ENCODE results near the gene NDUFS6. TPM values are rescaled to one million over a fixed set of nuclear protein-coding genes. Genes with fewer than 3 reads are reported as not detected.

The NDUFS6 gene
- polyA plus RNA-seq, 1 donor from 2014 or later = 72.0 TPM

- H3K9me2 ChIP-seq (ENCODE audit: insufficient read depth, low read length) = no peaks in the 10 kb centered on the region
- H3F3A ChIP-seq (ENCODE audit: insufficient read depth, low read length, poor library complexity, severe bottlenecking) = no peaks in the 10 kb centered on the region
- H3K9ac ChIP-seq (ENCODE audit: low read length) = no peak overlapping the region
- H3K27ac ChIP-seq (ENCODE audit: low read length) = no peak overlapping the region
- no peaks in the 10 kb centered on the region for H4K20me1 ChIP-seq (ENCODE audit: insufficient read depth)
- no peak for TF ChIP-seq TAF1 (IDR thresholded peaks at IDR 0.05; ENCODE audit: low read depth)
- no peak for TF ChIP-seq POLR2AphosphoS5 (IDR thresholded peaks at IDR 0.05)
- no peak for TF ChIP-seq MXI1 (conservative IDR thresholded peaks at IDR 0.05; ENCODE audit: poor library complexity, severe bottlenecking)
- TF ChIP-seq RAD21 (conservative IDR thresholded peaks at IDR 0.05) = no peak
- no peak for TF ChIP-seq REST (IDR thresholded peaks at IDR 0.05; ENCODE audit: borderline replicate concordance)
- no peak for TF ChIP-seq SMC3 (conservative IDR thresholded peaks at IDR 0.05; ENCODE audit: poor library complexity)
- TF ChIP-seq, protein P1, sequence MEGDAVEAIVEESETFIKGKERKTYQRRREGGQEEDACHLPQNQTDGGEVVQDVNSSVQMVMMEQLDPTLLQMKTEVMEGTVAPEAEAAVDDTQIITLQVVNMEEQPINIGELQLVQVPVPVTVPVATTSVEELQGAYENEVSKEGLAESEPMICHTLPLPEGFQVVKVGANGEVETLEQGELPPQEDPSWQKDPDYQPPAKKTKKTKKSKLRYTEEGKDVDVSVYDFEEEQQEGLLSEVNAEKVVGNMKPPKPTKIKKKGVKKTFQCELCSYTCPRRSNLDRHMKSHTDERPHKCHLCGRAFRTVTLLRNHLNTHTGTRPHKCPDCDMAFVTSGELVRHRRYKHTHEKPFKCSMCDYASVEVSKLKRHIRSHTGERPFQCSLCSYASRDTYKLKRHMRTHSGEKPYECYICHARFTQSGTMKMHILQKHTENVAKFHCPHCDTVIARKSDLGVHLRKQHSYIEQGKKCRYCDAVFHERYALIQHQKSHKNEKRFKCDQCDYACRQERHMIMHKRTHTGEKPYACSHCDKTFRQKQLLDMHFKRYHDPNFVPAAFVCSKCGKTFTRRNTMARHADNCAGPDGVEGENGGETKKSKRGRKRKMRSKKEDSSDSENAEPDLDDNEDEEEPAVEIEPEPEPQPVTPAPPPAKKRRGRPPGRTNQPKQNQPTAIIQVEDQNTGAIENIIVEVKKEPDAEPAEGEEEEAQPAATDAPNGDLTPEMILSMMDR (IDR thresholded peaks at IDR 0.05; ENCODE audit: poor library complexity, severe bottlenecking) = no peak
- TF ChIP-seq EZH2 (IDR thresholded peaks at IDR 0.05; ENCODE audit: borderline replicate concordance, insufficient read depth, low read length, poor library complexity, severe bottlenecking) = no peak
- no peak for TF ChIP-seq EP300 (conservative IDR thresholded peaks at IDR 0.05; ENCODE audit: poor library complexity, severe bottlenecking)
- no peak overlapping the region for H3K4me2 ChIP-seq (ENCODE audit: low read length)
- no peaks in the 10 kb centered on the region for H3K79me2 ChIP-seq (replicated peaks; ENCODE audit: insufficient read depth, low read length)
- no peak overlapping the region for H2AFZ ChIP-seq (ENCODE audit: low read depth, low read length)
- no peaks in the 10 kb centered on the region for H3K36me3 ChIP-seq (ENCODE audit: insufficient read depth, low read length)
- H3K27me3 ChIP-seq (ENCODE audit: insufficient read depth, low read depth, low read length) = no peaks in the 10 kb centered on the region
- no peaks in the 10 kb centered on the region for H3K9me3 ChIP-seq (ENCODE audit: low read length)
- H3K4me3 ChIP-seq (ENCODE audit: low read length) = no peak overlapping the region
Measured at GRCh38 chr5:1780614-1780930, 20.6 kb upstream of the NDUFS6 start.

DNA sequence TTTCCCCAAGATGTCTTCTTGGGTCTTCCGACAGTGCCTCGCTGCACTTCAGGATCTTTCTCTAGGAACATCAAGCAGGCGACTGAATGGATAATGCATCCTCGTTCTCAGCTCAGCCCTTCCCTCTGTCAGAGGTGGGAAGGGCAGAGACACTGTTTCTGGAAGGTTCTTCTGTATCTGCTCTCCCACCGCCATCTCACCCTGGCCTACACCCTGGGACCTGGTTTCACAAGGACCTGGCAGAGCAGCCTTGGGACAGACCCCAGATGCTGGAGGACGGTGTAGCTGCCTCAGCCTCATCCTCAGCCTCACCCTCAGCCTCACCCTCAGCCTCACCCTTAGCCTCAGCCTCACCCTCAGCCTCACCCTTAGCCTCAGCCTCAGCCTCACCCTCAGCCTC, 20.1 kb upstream of the NDUFS6 start:
- Histone ChIP-seq H3K36me3 (ENCODE audit: insufficient read depth, low read length) (no peaks in the 10 kb centered on the region), H3K9ac (ENCODE audit: low read length) (no peak overlapping the region), H2AFZ (ENCODE audit: low read depth, low read length) (no peak overlapping the region), H3F3A (ENCODE audit: insufficient read depth, low read length, poor library complexity, severe bottlenecking) (no peaks in the 10 kb centered on the region), H3K27ac (ENCODE audit: low read length) (no peak overlapping the region), H3K9me2 (ENCODE audit: insufficient read depth, low read length) (no peaks in the 10 kb centered on the region), H3K4me3 (ENCODE audit: low read length) (no peak overlapping the region), H3K79me2 (replicated peaks; ENCODE audit: insufficient read depth, low read length) (no peaks in the 10 kb centered on the region), H3K4me2 (ENCODE audit: low read length) (no peak overlapping the region), H3K9me3 (ENCODE audit: low read length) (no peaks in the 10 kb centered on the region), H3K27me3 (ENCODE audit: insufficient read depth, low read depth, low read length) (no peaks in the 10 kb centered on the region), H4K20me1 (ENCODE audit: insufficient read depth) (no peaks in the 10 kb centered on the region)
- TF ChIP-seq EP300 (conservative IDR thresholded peaks at IDR 0.05; ENCODE audit: poor library complexity, severe bottlenecking) = no peak
- TF ChIP-seq REST (IDR thresholded peaks at IDR 0.05; ENCODE audit: borderline replicate concordance) = no peak
- no peak for TF ChIP-seq RAD21 (conservative IDR thresholded peaks at IDR 0.05)
- TF ChIP-seq, protein P1 (IDR thresholded peaks at IDR 0.05; ENCODE audit: poor library complexity, severe bottlenecking) = no peak
- TF ChIP-seq SMC3 (conservative IDR thresholded peaks at IDR 0.05; ENCODE audit: poor library complexity) = no peak

Measured in neural cell (in vitro differentiated cells).